ENCODE results near the gene ZFAND3.

ZFAND3 gene

GRCh38 chr6:38173909-38174308, 354.4 kb downstream of the ZFAND3 start:
- H3K9me3 Mint-ChIP-seq: no peaks in the 10 kb centered on the region
- H3K27ac Mint-ChIP-seq: no peak overlapping the region
- no peaks in the 10 kb centered on the region for H3K27me3 Mint-ChIP-seq
- peaks cover 5% of the 10 kb centered on the region for H3K4me1 Mint-ChIP-seq
- no peak for ATAC-seq
- no peak for DNase-seq
- no peak overlapping the region for H3K4me3 Mint-ChIP-seq

- no peaks in the 10 kb centered on the region for H3K9me3 Mint-ChIP-seq
- H3K4me3 Mint-ChIP-seq: no peak overlapping the region
- DNase-seq (no peak), ATAC-seq (no peak)
- H3K27ac Mint-ChIP-seq: peak overlapping the region in 1 of 2 donors; percentile 65
- H3K4me1 Mint-ChIP-seq: peaks cover 5% of the 10 kb centered on the region
- no peaks in the 10 kb centered on the region for H3K27me3 Mint-ChIP-seq
Measured at GRCh38 chr6:38174315-38174714, 354.8 kb downstream of the ZFAND3 start.

- no peak for ATAC-seq
- Mint-ChIP-seq H3K27ac (peak overlapping the region in 1 of 2 donors; percentile 65), H3K27me3 (no peaks in the 10 kb centered on the region), H3K9me3 (no peaks in the 10 kb centered on the region), H3K4me1 (peaks cover 5% of the 10 kb centered on the region), H3K4me3 (no peak overlapping the region)
- DNase-seq: no peak
Measured at GRCh38 chr6:38174806-38175495, 355.4 kb downstream of the ZFAND3 start.

GRCh38 chr6:38175786-38176185, 356.3 kb downstream of the ZFAND3 start:
- H3K27ac Mint-ChIP-seq: no peak overlapping the region
- no peak for DNase-seq

GRCh38 chr6:38176797-38177751, 357.5 kb downstream of the ZFAND3 start:
- no peak for ATAC-seq
- H3K4me1 Mint-ChIP-seq: peaks cover 5% of the 10 kb centered on the region
- no peak for DNase-seq
- H3K9me3 Mint-ChIP-seq: no peaks in the 10 kb centered on the region
- H3K27me3 Mint-ChIP-seq: no peaks in the 10 kb centered on the region
- H3K27ac Mint-ChIP-seq: no peak overlapping the region
- no peak overlapping the region for H3K4me3 Mint-ChIP-seq

More at GRCh38 chr6:38175786-38176185, 356.3 kb downstream of the ZFAND3 start:
- ATAC-seq: no peak
- H3K27me3 Mint-ChIP-seq: no peaks in the 10 kb centered on the region
- H3K4me1 Mint-ChIP-seq: peaks cover 5% of the 10 kb centered on the region
- H3K9me3 Mint-ChIP-seq: no peaks in the 10 kb centered on the region
- no peak overlapping the region for H3K4me3 Mint-ChIP-seq

DNA sequence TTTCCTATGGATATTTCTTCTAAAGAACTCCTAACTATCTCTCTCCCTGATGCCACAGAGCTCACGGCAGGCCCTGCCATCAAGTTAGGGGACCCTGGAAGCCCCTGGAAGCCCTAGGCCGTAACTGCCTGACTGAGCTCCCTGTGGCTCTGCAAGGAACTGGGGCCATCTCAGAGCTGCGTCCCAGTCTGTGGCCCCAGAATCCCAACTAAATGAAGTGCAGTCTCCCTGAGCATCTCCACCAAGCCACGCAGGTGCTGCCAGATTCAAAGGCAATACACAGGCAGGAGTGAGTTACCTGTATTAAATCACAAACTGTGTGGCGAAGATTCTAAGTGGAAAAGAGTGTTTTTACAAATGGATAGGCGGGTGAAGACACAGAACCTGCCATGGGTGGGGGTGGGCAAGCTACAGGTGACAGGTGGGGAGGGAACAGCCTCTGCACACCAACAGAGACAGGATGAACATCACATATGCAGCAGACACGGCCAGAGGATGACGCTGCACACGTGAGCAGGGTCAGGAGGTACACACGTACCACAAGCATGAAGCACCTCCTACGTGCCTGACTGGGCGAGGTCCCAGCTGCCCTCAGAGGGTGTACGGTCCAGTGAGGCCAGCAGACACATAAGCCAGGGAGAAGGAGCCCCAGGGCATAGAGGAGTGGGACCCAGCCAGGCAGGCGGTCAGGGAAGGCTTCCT, 358.5 kb downstream of the ZFAND3 start:
- H3K27me3 Mint-ChIP-seq: no peaks in the 10 kb centered on the region
- H3K9me3 Mint-ChIP-seq: no peaks in the 10 kb centered on the region
- ATAC-seq (no peak), DNase-seq (no peak)
- no peak overlapping the region for H3K4me3 Mint-ChIP-seq
- peaks cover 5% of the 10 kb centered on the region for H3K4me1 Mint-ChIP-seq
- H3K27ac Mint-ChIP-seq: peak overlapping the region in 1 of 2 donors; percentile 63

DNA sequence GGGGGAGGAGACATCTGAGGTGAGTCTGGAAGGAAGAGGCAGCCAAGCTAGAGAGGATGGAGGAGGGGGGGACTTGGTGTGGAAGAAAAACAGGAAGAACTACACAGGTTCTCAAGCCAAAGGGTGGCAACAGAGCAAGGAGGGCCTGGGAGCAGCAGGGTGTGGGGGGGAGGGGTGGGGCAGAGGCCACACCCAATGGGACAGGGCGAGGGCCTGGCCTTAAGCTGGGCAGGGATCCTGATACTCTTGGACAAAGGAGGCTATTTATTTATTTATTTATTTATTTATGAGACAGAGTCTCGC, 359.0 kb downstream of the ZFAND3 start:
- H3K27me3 Mint-ChIP-seq: no peaks in the 10 kb centered on the region
- H3K27ac Mint-ChIP-seq: peak overlapping the region in 1 of 2 donors; percentile 63
- peaks cover 1% of the 10 kb centered on the region for H3K4me1 Mint-ChIP-seq

DNA sequence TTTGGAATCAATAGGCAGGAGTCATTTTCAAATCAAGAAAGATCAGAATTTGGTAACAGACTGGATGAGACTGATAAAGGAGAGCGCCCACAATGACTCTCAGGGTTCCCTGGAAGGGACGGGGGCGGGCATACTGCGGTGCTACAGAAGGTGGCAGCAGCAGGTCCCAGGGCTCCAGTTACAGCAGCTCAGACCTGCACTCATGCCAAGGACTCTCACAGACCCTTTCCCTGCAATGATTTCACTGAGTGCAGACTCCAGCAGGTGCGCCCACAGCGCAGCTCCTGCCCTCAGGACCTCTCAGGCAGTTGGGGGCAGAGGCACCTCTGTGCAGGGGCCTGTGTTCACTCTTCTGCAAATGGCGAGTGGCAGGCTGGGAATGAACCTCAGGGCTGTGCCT, 359.8 kb downstream of the ZFAND3 start:
- ATAC-seq (no peak), DNase-seq (no peak)
- H3K9me3 Mint-ChIP-seq: no peaks in the 10 kb centered on the region
- H3K4me1 Mint-ChIP-seq: no peaks in the 10 kb centered on the region
- no peak overlapping the region for H3K27ac Mint-ChIP-seq
- H3K27me3 Mint-ChIP-seq: no peaks in the 10 kb centered on the region
- no peak overlapping the region for H3K4me3 Mint-ChIP-seq

More for the DNA sequence above, 359.0 kb downstream of the ZFAND3 start:
- DNase-seq: no peak
- Mint-ChIP-seq H3K9me3 (no peaks in the 10 kb centered on the region), H3K4me3 (no peak overlapping the region)
- ATAC-seq: no peak

DNA sequence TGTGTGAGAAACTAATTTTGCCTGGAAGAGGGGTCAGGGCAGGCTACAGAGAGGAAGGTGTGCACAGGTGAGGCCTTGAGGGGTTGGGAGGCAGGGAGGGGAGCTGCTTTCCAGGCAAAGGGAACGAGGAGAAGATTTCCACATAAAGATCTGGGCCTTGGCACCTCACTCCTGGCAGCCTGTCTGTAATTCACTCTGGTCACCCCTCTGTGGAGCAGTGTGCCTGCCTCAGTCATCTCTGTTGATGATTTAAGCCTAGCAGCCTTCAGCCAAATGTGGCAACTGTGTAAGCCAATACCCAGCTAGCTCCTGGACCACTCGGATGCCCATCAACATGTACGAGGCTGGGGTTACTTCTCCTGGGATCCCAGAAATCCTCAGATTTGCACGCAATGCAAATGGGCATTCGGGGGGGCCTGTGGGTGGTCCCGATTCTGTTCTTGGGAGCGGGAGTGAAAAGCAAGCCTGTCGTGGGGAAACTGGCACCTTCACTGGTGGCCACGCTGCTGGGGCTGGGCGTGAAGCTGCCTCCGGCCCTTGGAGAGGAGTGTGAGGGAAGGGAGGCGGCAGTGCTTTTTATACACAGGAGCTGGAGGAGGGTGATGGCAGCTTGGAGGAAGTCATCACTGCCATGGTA, 360.4 kb downstream of the ZFAND3 start:
- ATAC-seq (no peak), DNase-seq (peak in 1 of 2 donors; percentile 7)
- H3K27ac Mint-ChIP-seq: no peak overlapping the region
- no peaks in the 10 kb centered on the region for H3K4me1 Mint-ChIP-seq
- no peaks in the 10 kb centered on the region for H3K9me3 Mint-ChIP-seq
- no peaks in the 10 kb centered on the region for H3K27me3 Mint-ChIP-seq
- H3K4me3 Mint-ChIP-seq: no peak overlapping the region

- Mint-ChIP-seq H3K4me3 (no peak overlapping the region), H3K4me1 (no peaks in the 10 kb centered on the region), H3K9me3 (no peaks in the 10 kb centered on the region), H3K27me3 (no peaks in the 10 kb centered on the region), H3K27ac (peak overlapping the region in 1 of 2 donors; percentile 28)
- peak in 1 of 2 donors; percentile 1 for DNase-seq
- ATAC-seq: no peak
Measured at GRCh38 chr6:38180586-38180985, 361.1 kb downstream of the ZFAND3 start.

DNA sequence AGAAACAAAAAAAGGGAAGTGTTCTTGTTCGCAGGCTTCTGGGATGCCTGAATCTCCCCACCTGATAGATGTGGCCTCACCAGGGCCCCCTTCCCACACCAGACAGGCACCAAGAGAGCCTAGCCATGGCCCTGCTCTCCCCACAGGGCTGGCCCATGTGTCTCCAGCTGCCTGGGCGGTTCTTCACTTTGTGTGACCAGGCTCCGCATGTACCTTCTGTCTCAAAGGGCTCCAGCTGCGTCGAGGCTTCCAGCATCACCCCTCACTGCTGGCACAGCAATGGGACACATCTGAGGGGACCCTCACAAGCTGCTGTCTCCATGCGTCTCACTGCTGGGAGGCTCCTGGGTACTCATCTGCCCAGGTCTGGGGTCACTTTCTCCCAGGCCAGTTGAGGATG, 362.9 kb downstream of the ZFAND3 start:
- Mint-ChIP-seq H3K27ac (no peak overlapping the region), H3K27me3 (no peaks in the 10 kb centered on the region), H3K4me1 (no peaks in the 10 kb centered on the region), H3K4me3 (no peak overlapping the region), H3K9me3 (no peaks in the 10 kb centered on the region)
- ATAC-seq: no peak
- no peak for DNase-seq

- DNase-seq (no peak), ATAC-seq (no peak)
- H3K27ac Mint-ChIP-seq: peak overlapping the region; percentile 48 to 77
- no peaks in the 10 kb centered on the region for H3K9me3 Mint-ChIP-seq
- no peaks in the 10 kb centered on the region for H3K4me1 Mint-ChIP-seq
- H3K27me3 Mint-ChIP-seq: no peaks in the 10 kb centered on the region
- no peak overlapping the region for H3K4me3 Mint-ChIP-seq
Measured at GRCh38 chr6:38183856-38184584, 364.5 kb downstream of the ZFAND3 start.

DNA sequence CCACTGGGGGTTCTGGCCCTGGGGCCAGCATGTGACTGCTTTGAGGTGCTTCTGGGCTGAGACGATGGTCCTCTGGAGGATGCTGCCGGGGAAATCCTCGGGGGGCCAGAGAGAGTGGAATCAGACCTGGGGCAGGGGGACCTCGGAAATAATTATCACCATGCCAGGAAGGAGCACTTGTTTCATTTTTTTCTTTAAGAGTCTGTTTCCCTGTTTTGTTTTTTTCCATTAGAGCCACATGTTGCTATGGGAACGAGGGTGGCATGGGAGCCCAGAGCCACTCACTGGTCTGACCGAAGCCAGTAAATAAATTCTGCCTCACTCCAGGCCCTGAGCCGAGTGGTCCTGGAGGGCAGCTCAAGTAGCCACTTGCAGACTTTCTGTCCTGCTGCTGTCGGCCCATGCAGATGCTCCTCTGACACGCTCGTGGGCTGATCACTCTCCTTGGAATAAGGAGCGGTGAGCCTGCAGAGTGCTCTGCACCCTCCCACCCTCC, 365.1 kb downstream of the ZFAND3 start:
- ATAC-seq: no peak

GRCh38 chr6:38185244-38185643, 365.7 kb downstream of the ZFAND3 start:
- H3K27ac Mint-ChIP-seq: peak overlapping the region in 1 of 2 donors; percentile 4
- no peak for ATAC-seq
- H3K4me3 Mint-ChIP-seq: no peak overlapping the region
- H3K9me3 Mint-ChIP-seq: no peaks in the 10 kb centered on the region
- no peaks in the 10 kb centered on the region for H3K4me1 Mint-ChIP-seq
- H3K27me3 Mint-ChIP-seq: no peaks in the 10 kb centered on the region
- no peak for DNase-seq

More for the DNA sequence above, 365.1 kb downstream of the ZFAND3 start:
- no peaks in the 10 kb centered on the region for H3K27me3 Mint-ChIP-seq
- no peak for DNase-seq
- no peaks in the 10 kb centered on the region for H3K4me1 Mint-ChIP-seq
- H3K4me3 Mint-ChIP-seq: no peak overlapping the region
- no peaks in the 10 kb centered on the region for H3K9me3 Mint-ChIP-seq
- H3K27ac Mint-ChIP-seq: peak overlapping the region in 1 of 2 donors; percentile 48

DNA sequence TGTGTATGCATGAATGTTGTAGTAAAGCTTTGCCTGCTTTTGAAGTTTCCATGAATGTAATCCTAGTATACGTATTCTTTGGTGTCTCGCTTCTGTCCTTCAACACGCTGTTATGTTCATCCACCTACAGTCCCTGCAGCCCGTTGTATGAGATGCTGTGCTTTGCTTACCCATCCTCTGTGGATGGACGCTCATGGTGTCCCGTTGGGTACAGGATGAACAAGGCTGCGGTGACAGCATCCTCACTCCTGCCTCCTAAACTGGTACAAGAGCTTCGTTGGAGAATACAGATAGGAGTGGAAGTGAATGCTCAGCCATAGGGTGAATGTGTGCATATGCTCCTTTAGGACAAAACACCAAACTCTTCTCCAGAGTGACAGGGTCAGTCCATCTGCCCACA, 366.2 kb downstream of the ZFAND3 start:
- Mint-ChIP-seq H3K4me1 (no peaks in the 10 kb centered on the region), H3K9me3 (no peaks in the 10 kb centered on the region), H3K4me3 (no peak overlapping the region), H3K27ac (no peak overlapping the region), H3K27me3 (no peaks in the 10 kb centered on the region)
- DNase-seq: no peak
- ATAC-seq: no peak

All from stimulated activated naive CD8-positive, alpha-beta T cell treated with anti-CD3 and anti-CD28 coated beads, Interleukin-15, amount 100 ng/mL, for 72 hours (primary cell).